ENCODE measurements around the gene GON4L. TPM values are rescaled to one million over a fixed set of nuclear protein-coding genes. Genes with fewer than 3 reads are reported as not detected.

The GON4L gene
- 33.5 and 40.1 TPM in 2 replicates for total RNA-seq

GRCh38 chr1:155856975-155857930 is at the start of gene GON4L:
Gene GON4L (minus strand): TSS chr1:155857214. CDS start chr1:155853780, 3,434 bp downstream.

GRCh38 chr1:155859234-155859829 is 2.3 kb upstream of the GON4L start, which contains the start of gene SYT11:
Gene SYT11 (plus strand): TSS chr1:155859567. CDS start chr1:155859762, 195 bp downstream.

Small RNAs within 50 kb of the gene (small RNA-seq; reads per million reads assigned to genes)
- not detected for gene RF00015

Other genes with a start within 250 kb of the GON4L start
- gene MSTO1, start 247.0 kb downstream of the GON4L start, total RNA-seq, result 23.1 and 28.7 TPM in 2 replicates
- gene YY1AP1, start 168.4 kb downstream of the GON4L start, total RNA-seq, result 40.8 and 95.4 TPM in 2 replicates
- gene DAP3, start 168.1 kb downstream of the GON4L start, total RNA-seq, result 70.6 and 73.5 TPM in 2 replicates
- 42.0 and 44.4 TPM in 2 replicates for gene SYT11, start 2.4 kb upstream of the GON4L start, total RNA-seq
- 41.5 and 43.0 TPM in 2 replicates for gene RIT1, start 54.1 kb upstream of the GON4L start, total RNA-seq
- gene KHDC4, start 77.2 kb upstream of the GON4L start, total RNA-seq, result 30.0 and 30.8 TPM in 2 replicates
- gene RXFP4, start 84.4 kb upstream of the GON4L start, total RNA-seq, result not detected in 2 replicates
- gene ARHGEF2, start 121.3 kb upstream of the GON4L start, total RNA-seq, result 133 and 144 TPM in 2 replicates
- gene SSR2, start 163.7 kb upstream of the GON4L start, total RNA-seq, result 338 and 351 TPM in 2 replicates
- 12.5 and 14.1 TPM in 2 replicates for gene UBQLN4, start 196.6 kb upstream of the GON4L start, total RNA-seq
- 24.8 and 27.1 TPM in 2 replicates for gene LAMTOR2, start 197.6 kb upstream of the GON4L start, total RNA-seq
- gene RAB25, start 203.9 kb upstream of the GON4L start, total RNA-seq, result not detected in 2 replicates
- gene MEX3A, start 225.3 kb upstream of the GON4L start, total RNA-seq, result 0.65 and 1.1 TPM in 2 replicates

Data from hair follicle dermal papilla cell (primary cell).